HG03571 (cell line): ENCODE measurements around the gene PIF1.
"Not testable (repeated sequence)": the region's sequence is repeated elsewhere in the genome, so short reads cannot be mapped to it uniquely, and the experiment has no call there.

Experiments used
- ATAC-seq: cut with Tn5 transposase; IDR thresholded peaks from one replicate; pipeline ENCODE4 v1.9.1; 2021; ENCODE audit not compliant: unreplicated experiment

The PIF1 gene

GRCh38 chr15:64809649-64810496, 15.6 kb downstream of the PIF1 start:
- ATAC-seq, result no peak

GRCh38 chr15:64808785-64809453, 16.5 kb downstream of the PIF1 start:
- ATAC-seq, result no peak

- ATAC-seq, result no peak
Observed at GRCh38 chr15:64807751-64808222, 17.7 kb downstream of the PIF1 start.

- no peak for ATAC-seq
Observed at GRCh38 chr15:64807051-64807749, 18.2 kb downstream of the PIF1 start.

- ATAC-seq, result no peak
Observed at GRCh38 chr15:64806509-64806908, 18.9 kb downstream of the PIF1 start.

- no peak for ATAC-seq
Observed at GRCh38 chr15:64804619-64805018, 20.8 kb downstream of the PIF1 start.

GRCh38 chr15:64803526-64803925, 21.9 kb downstream of the PIF1 start:
- no peak for ATAC-seq

GRCh38 chr15:64800476-64800875, 25.0 kb downstream of the PIF1 start:
- ATAC-seq, result no peak

- ATAC-seq, result not testable (repeated sequence)
Observed at GRCh38 chr15:64798905-64799304, 26.5 kb downstream of the PIF1 start.

- not testable (repeated sequence) for ATAC-seq
Observed at GRCh38 chr15:64795921-64796320, 29.5 kb downstream of the PIF1 start.

GRCh38 chr15:64795299-64795698, 30.1 kb downstream of the PIF1 start:
- not testable (repeated sequence) for ATAC-seq

GRCh38 chr15:64792282-64792681, 33.2 kb downstream of the PIF1 start:
- ATAC-seq, result no peak

GRCh38 chr15:64791401-64791800, 34.0 kb downstream of the PIF1 start:
- ATAC-seq, result no peak

GRCh38 chr15:64783796-64784195, 41.7 kb downstream of the PIF1 start:
- ATAC-seq, result no peak

GRCh38 chr15:64782751-64783150, 42.7 kb downstream of the PIF1 start:
- ATAC-seq, result no peak

GRCh38 chr15:64781299-64781698, 44.1 kb downstream of the PIF1 start:
- no peak for ATAC-seq

- no peak for ATAC-seq
Observed at GRCh38 chr15:64780600-64781156, 44.8 kb downstream of the PIF1 start.

- no peak for ATAC-seq
Observed at GRCh38 chr15:64779630-64780029, 45.8 kb downstream of the PIF1 start.

GRCh38 chr15:64779024-64779423, 46.4 kb downstream of the PIF1 start:
- ATAC-seq, result no peak

- no peak for ATAC-seq
Observed at GRCh38 chr15:64776402-64776786, 49.1 kb downstream of the PIF1 start.
